ENCODE data around the gene SUMO4. TPM values are rescaled to one million over a fixed set of nuclear protein-coding genes. Genes with fewer than 3 reads are reported as not detected.

Gene SUMO4
- total and polyA plus RNA-seq, 2 donors (not counting 1 experiment from before 2014, with no cell fraction given), result 2.1 TPM; not detected in 1

GRCh38 chr6:149379977-149380376 lies 20.1 kb upstream of the SUMO4 start:
- Histone ChIP-seq H3K27ac (ENCODE audit: insufficient read depth, low read length) (no peak overlapping the region), H2AFZ (ENCODE audit: low read length) (no peak overlapping the region), H3K27me3 (ENCODE audit: control insufficient read depth, insufficient read depth, low read length) (no peaks in the 10 kb centered on the region), H3K36me3 (ENCODE audit: control insufficient read depth, insufficient read depth, low read length) (peaks cover 7% of the 10 kb centered on the region), H3K4me3 (replicated peaks in 1 of 4; ENCODE audit: control extremely low read depth in 1 of 4, insufficient read depth in 1 of 4, low read depth in 3 of 4, low read length in 4 of 4) (no peak overlapping the region), H3K4me2 (ENCODE audit: extremely low read depth, insufficient read depth, low read length) (no peak overlapping the region), H3K79me2 (ENCODE audit: control insufficient read depth, insufficient read depth, low read length) (peaks cover 2% of the 10 kb centered on the region), H3K9me3 (ENCODE audit: control insufficient read depth, insufficient read depth, low read depth, low read length) (no peaks in the 10 kb centered on the region), H3K4me1 (ENCODE audit: control insufficient read depth, extremely low read depth, insufficient read depth, low read length) (no peaks in the 10 kb centered on the region), H3K9ac (ENCODE audit: insufficient read depth, low read length) (no peak overlapping the region), H4K20me1 (ENCODE audit: control insufficient read depth, extremely low read depth, insufficient read depth, low read length) (no peaks in the 10 kb centered on the region)
- DNase-seq (ENCODE audit: low read depth in 2 of 2), result no peak
- TF ChIP-seq EZH2 (IDR thresholded peaks at IDR 0.05; ENCODE audit: low read length, missing control alignments), result no peak
- TF ChIP-seq CTCF (conservative IDR thresholded peaks at IDR 0.05 in 1 of 2, IDR thresholded peaks at IDR 0.05 in 1 of 2; ENCODE audit: low read depth in 1 of 2, low read length in 2 of 2), result no peak

DNA sequence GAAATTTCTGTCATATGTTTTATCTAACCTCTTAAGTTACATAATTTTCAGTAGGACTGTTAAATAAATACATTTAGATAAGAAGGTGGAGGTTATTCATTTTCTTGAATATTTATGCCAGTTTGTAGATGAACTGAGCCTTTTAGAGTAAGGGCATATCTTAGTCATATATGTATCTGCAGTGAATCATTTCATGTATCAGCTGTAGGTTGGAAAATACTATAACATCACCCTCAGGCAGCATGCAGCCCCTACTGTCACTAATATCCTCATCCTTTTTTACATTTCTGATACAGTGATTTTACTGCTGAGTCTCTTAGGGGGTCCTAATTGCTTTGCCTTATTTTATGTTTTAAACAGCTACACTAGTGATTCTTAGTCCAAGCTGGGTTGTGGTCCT lies 19.5 kb upstream of the SUMO4 start:
- H3K27ac ChIP-seq (ENCODE audit: insufficient read depth, low read length), result no peak overlapping the region
- no peak overlapping the region for H3K4me3 ChIP-seq (replicated peaks in 1 of 4; ENCODE audit: control extremely low read depth in 1 of 4, insufficient read depth in 1 of 4, low read depth in 3 of 4, low read length in 4 of 4)
- H3K4me2 ChIP-seq (ENCODE audit: extremely low read depth, insufficient read depth, low read length), result no peak overlapping the region
- peaks cover 2% of the 10 kb centered on the region for H3K79me2 ChIP-seq (ENCODE audit: control insufficient read depth, insufficient read depth, low read length)
- no peaks in the 10 kb centered on the region for H3K27me3 ChIP-seq (ENCODE audit: control insufficient read depth, insufficient read depth, low read length)
- H3K4me1 ChIP-seq (ENCODE audit: control insufficient read depth, extremely low read depth, insufficient read depth, low read length), result no peaks in the 10 kb centered on the region
- H3K36me3 ChIP-seq (ENCODE audit: control insufficient read depth, insufficient read depth, low read length), result peaks cover 7% of the 10 kb centered on the region
- DNase-seq (ENCODE audit: low read depth in 2 of 2), result no peak
- no peak for TF ChIP-seq EZH2 (IDR thresholded peaks at IDR 0.05; ENCODE audit: low read length, missing control alignments)
- no peak for TF ChIP-seq CTCF (conservative IDR thresholded peaks at IDR 0.05 in 1 of 2, IDR thresholded peaks at IDR 0.05 in 1 of 2; ENCODE audit: low read depth in 1 of 2, low read length in 2 of 2)
- no peak overlapping the region for H3K9ac ChIP-seq (ENCODE audit: insufficient read depth, low read length)
- H3K9me3 ChIP-seq (ENCODE audit: control insufficient read depth, insufficient read depth, low read depth, low read length), result no peaks in the 10 kb centered on the region
- no peak overlapping the region for H2AFZ ChIP-seq (ENCODE audit: low read length)
- H4K20me1 ChIP-seq (ENCODE audit: control insufficient read depth, extremely low read depth, insufficient read depth, low read length), result no peaks in the 10 kb centered on the region

DNA sequence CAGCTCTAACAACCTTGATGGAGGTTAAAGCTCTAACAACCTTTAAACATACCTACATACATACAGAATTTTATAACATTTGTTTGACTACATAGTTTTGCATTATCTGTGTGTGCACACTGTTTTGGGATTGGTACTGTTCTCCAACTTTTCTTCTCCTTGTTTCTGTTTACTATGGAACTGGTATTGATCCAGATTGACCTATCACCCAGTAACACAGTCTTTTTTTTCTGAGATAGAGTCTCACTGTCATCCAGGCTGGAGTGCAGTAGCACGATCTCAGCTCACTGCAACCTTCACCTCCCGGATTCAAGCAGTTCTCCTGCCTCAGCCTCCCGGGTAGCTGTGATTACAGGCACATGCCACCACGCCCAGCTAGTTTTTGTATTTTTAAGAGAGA lies 16.7 kb upstream of the SUMO4 start:
- DNase-seq (ENCODE audit: low read depth in 2 of 2), result no peak
- no peak overlapping the region for H3K9ac ChIP-seq (ENCODE audit: insufficient read depth, low read length)
- H3K4me3 ChIP-seq (replicated peaks in 1 of 4; ENCODE audit: control extremely low read depth in 1 of 4, insufficient read depth in 1 of 4, low read depth in 3 of 4, low read length in 4 of 4), result no peak overlapping the region
- TF ChIP-seq EZH2 (IDR thresholded peaks at IDR 0.05; ENCODE audit: low read length, missing control alignments), result no peak
- H3K27me3 ChIP-seq (ENCODE audit: control insufficient read depth, insufficient read depth, low read length), result no peaks in the 10 kb centered on the region
- H3K4me2 ChIP-seq (ENCODE audit: extremely low read depth, insufficient read depth, low read length), result no peak overlapping the region
- peaks cover 7% of the 10 kb centered on the region for H3K36me3 ChIP-seq (ENCODE audit: control insufficient read depth, insufficient read depth, low read length)
- no peak overlapping the region for H3K27ac ChIP-seq (ENCODE audit: insufficient read depth, low read length)
- H3K4me1 ChIP-seq (ENCODE audit: control insufficient read depth, extremely low read depth, insufficient read depth, low read length), result no peaks in the 10 kb centered on the region
- no peak overlapping the region for H2AFZ ChIP-seq (ENCODE audit: low read length)
- H3K79me2 ChIP-seq (ENCODE audit: control insufficient read depth, insufficient read depth, low read length), result peaks cover 2% of the 10 kb centered on the region
- H4K20me1 ChIP-seq (ENCODE audit: control insufficient read depth, extremely low read depth, insufficient read depth, low read length), result no peaks in the 10 kb centered on the region
- no peaks in the 10 kb centered on the region for H3K9me3 ChIP-seq (ENCODE audit: control insufficient read depth, insufficient read depth, low read depth, low read length)
